ENCODE data around the gene ERP27.

ERP27 gene

GRCh38 chr12:14965221-14965620, 26.9 kb upstream of the ERP27 start:
- H3K4me3 ChIP-seq (ENCODE audit: low read depth, low read length), result no peak overlapping the region
- no peak overlapping the region for H2AFZ ChIP-seq
- no peak for TF ChIP-seq CTCF (IDR thresholded peaks at IDR 0.05)
- H3K9me3 ChIP-seq (ENCODE audit: control insufficient read depth, low read length), result no peaks in the 10 kb centered on the region
- H3K4me1 ChIP-seq, result no peaks in the 10 kb centered on the region
- no peak overlapping the region for H3K27ac ChIP-seq
- no peaks in the 10 kb centered on the region for H3K79me2 ChIP-seq
- no peaks in the 10 kb centered on the region for H3K27me3 ChIP-seq (ENCODE audit: control insufficient read depth, insufficient read depth, low read length)
- no peak overlapping the region for H3K9ac ChIP-seq
- no peak overlapping the region for H3K4me2 ChIP-seq (ENCODE audit: low read length)
- H3K36me3 ChIP-seq (ENCODE audit: control insufficient read depth, insufficient read depth, low read length), result no peaks in the 10 kb centered on the region

GRCh38 chr12:14964406-14964805, 26.1 kb upstream of the ERP27 start:
- no peaks in the 10 kb centered on the region for H3K9me3 ChIP-seq (ENCODE audit: control insufficient read depth, low read length)
- H3K27me3 ChIP-seq (ENCODE audit: control insufficient read depth, insufficient read depth, low read length), result no peaks in the 10 kb centered on the region

GRCh38 chr12:14963520-14963919, 25.2 kb upstream of the ERP27 start:
- no peaks in the 10 kb centered on the region for H3K9me3 ChIP-seq (ENCODE audit: control insufficient read depth, low read length)
- H2AFZ ChIP-seq, result no peak overlapping the region
- H3K9ac ChIP-seq, result no peak overlapping the region
- no peak overlapping the region for H3K4me2 ChIP-seq (ENCODE audit: low read length)
- no peaks in the 10 kb centered on the region for H3K36me3 ChIP-seq (ENCODE audit: control insufficient read depth, insufficient read depth, low read length)
- H3K4me1 ChIP-seq, result no peaks in the 10 kb centered on the region
- H3K27me3 ChIP-seq (ENCODE audit: control insufficient read depth, insufficient read depth, low read length), result no peaks in the 10 kb centered on the region
- TF ChIP-seq CTCF (IDR thresholded peaks at IDR 0.05), result no peak
- H3K4me3 ChIP-seq (ENCODE audit: low read depth, low read length), result no peak overlapping the region
- H3K79me2 ChIP-seq, result no peaks in the 10 kb centered on the region
- H3K27ac ChIP-seq, result no peak overlapping the region

More at GRCh38 chr12:14964406-14964805, 26.1 kb upstream of the ERP27 start:
- Histone ChIP-seq H3K4me3 (ENCODE audit: low read depth, low read length) (no peak overlapping the region), H3K27ac (no peak overlapping the region), H3K79me2 (no peaks in the 10 kb centered on the region), H3K9ac (no peak overlapping the region), H3K36me3 (ENCODE audit: control insufficient read depth, insufficient read depth, low read length) (no peaks in the 10 kb centered on the region), H3K4me1 (no peaks in the 10 kb centered on the region), H3K4me2 (ENCODE audit: low read length) (no peak overlapping the region), H2AFZ (no peak overlapping the region)
- TF ChIP-seq CTCF (IDR thresholded peaks at IDR 0.05), result no peak

- Histone ChIP-seq H3K4me1 (no peaks in the 10 kb centered on the region), H3K9ac (no peak overlapping the region), H3K4me3 (ENCODE audit: low read depth, low read length) (no peak overlapping the region), H3K27me3 (ENCODE audit: control insufficient read depth, insufficient read depth, low read length) (no peaks in the 10 kb centered on the region), H2AFZ (no peak overlapping the region), H3K4me2 (ENCODE audit: low read length) (no peak overlapping the region), H3K9me3 (ENCODE audit: control insufficient read depth, low read length) (no peaks in the 10 kb centered on the region), H3K36me3 (ENCODE audit: control insufficient read depth, insufficient read depth, low read length) (no peaks in the 10 kb centered on the region), H3K27ac (no peak overlapping the region), H3K79me2 (no peaks in the 10 kb centered on the region)
- no peak for TF ChIP-seq CTCF (IDR thresholded peaks at IDR 0.05)
Observed at GRCh38 chr12:14962797-14963196, 24.5 kb upstream of the ERP27 start.

GRCh38 chr12:14962153-14962539, 23.8 kb upstream of the ERP27 start:
- H3K4me3 ChIP-seq (ENCODE audit: low read depth, low read length), result peak overlapping the region; percentile 49
- no peaks in the 10 kb centered on the region for H3K79me2 ChIP-seq
- no peak for TF ChIP-seq CTCF (IDR thresholded peaks at IDR 0.05)
- H3K9ac ChIP-seq, result no peak overlapping the region
- H3K9me3 ChIP-seq (ENCODE audit: control insufficient read depth, low read length), result no peaks in the 10 kb centered on the region
- peak overlapping the region; percentile 48 for H3K27ac ChIP-seq
- H3K4me2 ChIP-seq (ENCODE audit: low read length), result peak overlapping the region; percentile 39
- no peaks in the 10 kb centered on the region for H3K27me3 ChIP-seq (ENCODE audit: control insufficient read depth, insufficient read depth, low read length)
- H2AFZ ChIP-seq, result peak overlapping the region; percentile 7
- H3K36me3 ChIP-seq (ENCODE audit: control insufficient read depth, insufficient read depth, low read length), result no peaks in the 10 kb centered on the region
- H3K4me1 ChIP-seq, result no peaks in the 10 kb centered on the region

Measured in parathyroid adenoma (tissue), 2 donors.